Upper lobe of left lung (tissue), 4 donors: ENCODE data around the gene IFNA7.

Experiments
- POLR2A ChIP-seq, 4 donors: fragments of 450-650 bp; IDR thresholded peaks; one replicate each; pipeline ENCODE4 v1.5.1; 2016 to 2017; ENCODE audit warnings: antibody characterized with exemption in 4 of 4, mild to moderate bottlenecking in 2 of 4
- TF ChIP-seq, protein P1 (sequence below), 6 experiments: fragments of 450-650 bp in 4 of 6; fragments of 200-600 bp in 2 of 6; sonication (generic) in 2 of 6; IDR thresholded peaks; one replicate each; pipeline ENCODE4 v1.5.1; 2016 to 2019; ENCODE audit warnings: antibody characterized with exemption in 6 of 6

DNA sequence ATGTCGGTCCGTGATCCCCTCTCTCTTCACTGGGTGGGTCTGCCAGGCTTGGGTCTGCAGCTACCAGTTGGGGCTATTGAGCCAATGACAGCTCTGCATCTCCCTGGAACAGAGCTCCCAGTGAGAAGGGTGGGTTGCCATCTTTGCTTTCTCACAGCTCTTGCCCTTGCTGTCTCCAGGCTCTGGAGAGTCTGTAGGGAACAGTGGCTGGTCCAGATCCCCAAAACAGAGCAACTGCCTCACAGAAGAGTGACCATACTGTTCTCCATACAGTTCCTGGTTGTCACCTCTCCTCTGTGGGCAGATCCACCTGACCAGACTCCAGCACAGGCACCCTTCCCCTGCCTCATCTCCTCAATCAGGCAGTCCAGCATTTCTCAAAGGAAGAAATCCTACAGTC, 31.3 kb upstream of the IFNA7 start:
- TF ChIP-seq, protein P1, sequence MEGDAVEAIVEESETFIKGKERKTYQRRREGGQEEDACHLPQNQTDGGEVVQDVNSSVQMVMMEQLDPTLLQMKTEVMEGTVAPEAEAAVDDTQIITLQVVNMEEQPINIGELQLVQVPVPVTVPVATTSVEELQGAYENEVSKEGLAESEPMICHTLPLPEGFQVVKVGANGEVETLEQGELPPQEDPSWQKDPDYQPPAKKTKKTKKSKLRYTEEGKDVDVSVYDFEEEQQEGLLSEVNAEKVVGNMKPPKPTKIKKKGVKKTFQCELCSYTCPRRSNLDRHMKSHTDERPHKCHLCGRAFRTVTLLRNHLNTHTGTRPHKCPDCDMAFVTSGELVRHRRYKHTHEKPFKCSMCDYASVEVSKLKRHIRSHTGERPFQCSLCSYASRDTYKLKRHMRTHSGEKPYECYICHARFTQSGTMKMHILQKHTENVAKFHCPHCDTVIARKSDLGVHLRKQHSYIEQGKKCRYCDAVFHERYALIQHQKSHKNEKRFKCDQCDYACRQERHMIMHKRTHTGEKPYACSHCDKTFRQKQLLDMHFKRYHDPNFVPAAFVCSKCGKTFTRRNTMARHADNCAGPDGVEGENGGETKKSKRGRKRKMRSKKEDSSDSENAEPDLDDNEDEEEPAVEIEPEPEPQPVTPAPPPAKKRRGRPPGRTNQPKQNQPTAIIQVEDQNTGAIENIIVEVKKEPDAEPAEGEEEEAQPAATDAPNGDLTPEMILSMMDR (IDR thresholded peaks at IDR 0.05): no peak
- no peak for TF ChIP-seq POLR2A (IDR thresholded peaks at IDR 0.05)
